IPS-18c (cell line): ENCODE data around the gene ZNF135.

ENCODE experiments used
- H3K4me3 ChIP-seq: 2 replicates; pipeline ENCODE4 v1.7.0; 2013; ENCODE audit warnings: low read depth, mild to moderate bottlenecking, low read length, moderate library complexity; ENCODE audit not compliant: insufficient read depth
- H3K9me3 ChIP-seq: one replicate; pipeline ENCODE4 v1.6.1; 2013; ENCODE audit warnings: mild to moderate bottlenecking, low read length, moderate library complexity; ENCODE audit not compliant: control insufficient read depth, insufficient read depth

The ZNF135 gene

GRCh38 chr19:58059003-58059670, at the start of gene ZNF135:
Gene ZNF135 (plus strand): TSS chr19:58059282. CDS start chr19:58060003, 721 bp downstream.
- peaks cover 11% of the 10 kb centered on the region for H3K9me3 ChIP-seq

DNA sequence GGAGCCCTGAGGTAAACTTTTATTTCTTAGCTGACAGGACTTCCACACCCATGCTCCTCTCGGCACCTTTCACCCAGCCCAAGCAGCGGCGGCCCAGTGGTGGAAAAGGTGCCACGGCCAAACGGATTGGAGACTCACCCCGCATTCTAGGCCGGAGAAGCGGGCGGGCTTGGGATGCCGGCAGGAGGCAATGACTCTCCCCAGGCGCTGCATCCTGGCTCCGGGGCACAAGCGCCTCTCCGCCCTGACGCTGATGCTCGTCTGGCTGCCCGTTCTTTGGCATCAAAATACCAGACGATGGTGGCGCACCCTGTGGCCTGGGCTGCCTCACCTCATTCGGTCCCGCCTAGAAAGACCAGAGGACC, 49.8 kb upstream of the ZNF135 start:
- H3K9me3 ChIP-seq, result peaks cover 13% of the 10 kb centered on the region
- peak overlapping the region; percentile 36; the same call in 1 of the 2 replicates for H3K4me3 ChIP-seq

More at GRCh38 chr19:58059003-58059670, at the start of gene ZNF135:
- peak within 1 kb of the TSS; percentile 56 for H3K4me3 ChIP-seq

DNA sequence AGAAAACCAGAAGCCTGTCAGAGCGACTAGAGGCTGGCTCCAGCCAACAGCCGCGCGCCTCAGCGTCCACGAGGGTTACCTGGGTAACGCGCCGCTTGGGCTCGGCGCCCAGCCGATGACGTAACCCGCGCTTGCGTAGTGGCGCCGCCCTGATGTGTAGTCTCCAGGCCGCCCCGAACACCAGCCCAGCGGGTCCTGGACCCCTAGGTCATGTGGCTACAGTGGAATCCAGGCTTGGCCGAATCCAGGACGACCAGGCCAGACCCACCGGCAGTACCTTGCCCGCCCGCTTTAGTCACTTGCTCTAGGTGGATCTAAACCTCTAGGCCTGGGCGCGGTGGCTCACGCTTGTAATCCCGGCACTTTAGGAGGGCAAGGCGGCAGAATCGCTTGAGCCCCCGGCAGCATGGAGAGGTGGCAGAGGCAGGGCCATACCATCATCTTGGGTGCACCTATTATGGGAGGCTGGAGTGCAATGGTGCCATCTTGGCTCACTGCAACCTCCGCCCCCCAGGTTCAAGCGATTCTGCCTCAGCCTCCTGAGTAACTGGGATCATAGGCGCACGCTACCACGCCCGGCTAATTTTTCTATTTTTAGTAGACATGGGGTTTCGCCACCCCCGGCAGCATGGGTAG, 49.3 kb upstream of the ZNF135 start:
- peak overlapping the region; percentile 36; the same call in 1 of the 2 replicates for H3K4me3 ChIP-seq

DNA sequence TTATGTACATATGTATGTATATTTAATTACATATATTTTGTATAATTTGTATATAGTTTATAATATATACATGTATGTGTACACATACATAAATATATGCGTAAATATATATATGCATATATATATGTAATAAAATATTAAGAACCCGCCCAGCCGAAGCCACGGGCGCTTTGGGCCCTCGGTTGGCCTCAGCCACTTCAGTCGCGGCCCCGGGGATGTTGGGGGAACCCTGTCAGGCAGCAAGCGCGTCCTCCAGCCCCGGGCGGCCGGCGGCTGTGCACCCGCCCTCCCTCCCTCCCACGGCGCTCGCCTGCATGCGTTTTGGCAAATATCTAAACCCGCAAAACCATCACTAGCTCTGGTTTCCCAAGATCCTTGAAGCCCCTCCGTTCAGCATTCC, 48.6 kb upstream of the ZNF135 start:
- H3K9me3 ChIP-seq, result peaks cover 6% of the 10 kb centered on the region

More for the DNA sequence above, 49.3 kb upstream of the ZNF135 start:
- peaks cover 10% of the 10 kb centered on the region for H3K9me3 ChIP-seq

GRCh38 chr19:58014141-58014540, 44.9 kb upstream of the ZNF135 start:
- Histone ChIP-seq H3K9me3 (peaks cover 6% of the 10 kb centered on the region), H3K4me3 (no peak overlapping the region)

More for the DNA sequence above, 48.6 kb upstream of the ZNF135 start:
- no peak overlapping the region for H3K4me3 ChIP-seq

GRCh38 chr19:58020129-58020528, 39.0 kb upstream of the ZNF135 start:
- Histone ChIP-seq H3K4me3 (no peak overlapping the region), H3K9me3 (peaks cover 7% of the 10 kb centered on the region)

- Histone ChIP-seq H3K4me3 (no peak overlapping the region), H3K9me3 (peaks cover 7% of the 10 kb centered on the region)
These were observed 37.4 kb upstream of the ZNF135 start for GRCh38 chr19:58021541-58022282.

DNA sequence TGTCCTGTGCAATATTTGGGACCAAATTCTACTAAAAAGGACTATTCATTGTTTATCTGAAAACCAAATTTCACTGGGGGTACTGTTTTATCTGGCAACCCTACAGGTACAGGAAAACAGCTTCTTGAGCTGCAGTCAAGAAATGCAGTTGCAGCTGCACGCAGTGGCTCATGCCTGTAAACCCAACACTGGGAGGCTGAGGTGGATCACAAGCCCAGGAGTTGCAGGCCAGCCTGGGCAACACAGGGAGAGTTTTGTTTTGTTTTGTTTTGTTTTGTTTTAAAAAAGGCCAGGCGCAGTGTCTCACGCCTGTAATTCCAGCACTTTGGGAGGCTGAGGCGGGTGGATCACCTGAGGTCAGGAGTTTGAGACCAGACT, 36.8 kb upstream of the ZNF135 start:
- peaks cover 7% of the 10 kb centered on the region for H3K9me3 ChIP-seq
- H3K4me3 ChIP-seq, result no peak overlapping the region

- Histone ChIP-seq H3K9me3 (peaks cover 7% of the 10 kb centered on the region), H3K4me3 (no peak overlapping the region)
These were observed 34.4 kb upstream of the ZNF135 start for GRCh38 chr19:58024661-58025060.

- H3K9me3 ChIP-seq, result no peaks in the 10 kb centered on the region
- H3K4me3 ChIP-seq, result peak within 1 kb of the TSS; percentile 53
These were observed 25.2 kb upstream of the ZNF135 start, which contains the start of gene ZSCAN1 for GRCh38 chr19:58033741-58034476. Gene ZSCAN1 (plus strand): TSS chr19:58034025. CDS start chr19:58037837, 3,812 bp downstream.

GRCh38 chr19:58034477-58034793, 24.6 kb upstream of the ZNF135 start:
- H3K9me3 ChIP-seq, result no peaks in the 10 kb centered on the region

DNA sequence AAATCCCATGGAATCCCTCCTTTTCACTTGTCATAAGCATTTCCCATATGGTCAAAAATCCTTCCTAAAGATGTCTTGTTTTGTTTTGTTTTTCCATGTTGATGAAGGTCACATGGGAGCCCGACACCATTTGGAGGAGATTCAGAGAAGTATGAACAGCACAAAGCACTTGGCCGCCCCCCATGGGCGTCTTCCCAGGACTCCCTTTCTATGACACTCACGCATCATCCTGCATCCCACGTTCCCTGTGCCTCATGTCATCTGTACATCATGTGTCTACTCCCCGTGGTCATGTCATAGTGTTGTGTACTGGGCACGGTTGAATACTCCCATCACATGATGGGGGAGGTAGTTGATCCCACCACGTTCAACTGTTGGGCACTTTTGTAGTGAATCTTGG, 23.2 kb upstream of the ZNF135 start:
- Histone ChIP-seq H3K9me3 (no peaks in the 10 kb centered on the region), H3K4me3 (no peak overlapping the region)

More at GRCh38 chr19:58034477-58034793, 24.6 kb upstream of the ZNF135 start:
- H3K4me3 ChIP-seq, result peak overlapping the region; percentile 53

DNA sequence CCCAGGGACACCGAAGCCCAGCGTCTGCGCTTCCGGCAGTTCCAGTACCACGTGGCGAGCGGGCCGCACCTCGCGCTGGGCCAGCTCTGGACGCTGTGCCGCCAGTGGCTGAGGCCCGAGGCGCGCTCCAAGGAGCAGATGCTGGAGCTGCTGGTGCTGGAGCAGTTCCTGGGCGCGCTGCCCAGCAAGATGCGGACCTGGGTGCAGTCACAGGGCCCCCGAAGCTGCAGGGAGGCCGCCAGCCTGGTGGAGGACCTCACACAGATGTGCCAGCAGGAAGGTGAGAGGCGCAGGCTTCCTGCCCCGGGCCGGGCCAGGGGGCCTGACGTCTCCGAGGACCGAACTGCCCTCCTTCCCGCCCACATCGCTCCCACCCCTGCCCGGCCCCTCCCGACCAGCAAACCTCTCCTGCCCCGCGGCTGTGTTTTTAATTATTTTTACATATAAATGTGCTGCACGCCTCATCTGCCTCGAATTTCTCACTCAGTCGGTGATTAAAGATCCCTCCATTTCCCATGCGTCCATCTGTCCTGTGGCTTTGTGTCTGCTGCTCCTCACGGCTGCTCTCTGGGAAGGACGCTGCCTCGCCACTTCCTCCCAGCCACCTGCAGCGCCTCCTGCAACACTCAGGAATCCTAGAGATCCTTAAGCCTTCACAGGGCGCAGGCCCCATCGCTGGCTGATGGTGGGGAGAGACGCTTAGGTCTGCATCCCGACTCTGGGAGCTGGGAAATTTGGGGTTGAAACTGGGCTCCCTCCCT, 21.0 kb upstream of the ZNF135 start:
- H3K9me3 ChIP-seq, result no peaks in the 10 kb centered on the region
- H3K4me3 ChIP-seq, result no peak overlapping the region; the same call in 1 of the 2 replicates

- Histone ChIP-seq H3K9me3 (no peaks in the 10 kb centered on the region), H3K4me3 (no peak overlapping the region)
These were observed 20.3 kb upstream of the ZNF135 start for GRCh38 chr19:58038688-58039204.

DNA sequence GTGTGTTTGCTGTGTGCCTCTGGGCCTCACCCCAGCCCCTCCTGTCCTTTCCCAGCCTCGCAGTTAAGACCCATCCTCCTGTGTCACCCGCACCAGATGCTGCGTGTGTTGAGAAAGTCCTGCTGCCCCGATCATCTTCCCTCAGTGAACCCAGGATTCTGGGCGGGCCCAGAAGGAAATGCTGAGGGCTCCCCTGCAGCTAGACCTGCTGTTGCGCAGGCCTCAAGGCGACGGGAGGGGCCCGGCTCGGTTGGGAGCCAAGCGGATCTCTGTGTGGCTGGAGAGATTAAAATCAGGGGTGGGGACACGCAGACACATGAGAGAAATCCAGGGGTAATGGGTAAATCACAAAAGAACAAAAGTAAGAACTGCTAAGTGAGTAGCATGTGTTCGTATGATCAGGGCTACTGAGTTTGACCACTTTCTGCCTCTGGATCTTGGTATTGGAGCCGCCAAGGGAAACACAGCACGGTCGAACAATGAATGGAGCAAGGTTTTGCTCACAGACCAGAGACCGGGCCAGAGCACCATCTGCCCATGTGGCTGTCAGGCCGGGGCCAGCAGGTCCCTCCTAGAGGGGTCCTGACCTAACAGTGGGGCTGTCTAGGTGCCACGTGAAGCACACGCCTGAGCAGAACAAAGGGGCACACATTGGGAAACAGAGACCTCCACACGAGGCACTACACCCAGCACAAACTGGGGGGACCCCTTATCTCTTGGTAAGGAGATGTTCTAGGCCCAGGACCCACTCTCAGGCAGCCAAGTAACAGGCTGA, 18.1 kb upstream of the ZNF135 start:
- Histone ChIP-seq H3K9me3 (peaks cover 7% of the 10 kb centered on the region), H3K4me3 (no peak overlapping the region)
